ENCODE results near the gene BTN3A1.

Gene BTN3A1

GRCh38 chr6:26358511-26358981, 43.5 kb upstream of the BTN3A1 start:
- H3K9me3 ChIP-seq (ENCODE audit: insufficient read depth, low read length), result no peaks in the 10 kb centered on the region
- H3K79me2 ChIP-seq (ENCODE audit: low read length), result no peaks in the 10 kb centered on the region
- H2AFZ ChIP-seq (ENCODE audit: low read depth, low read length), result no peak overlapping the region
- H3K4me1 ChIP-seq (ENCODE audit: low read length), result peaks cover 16% of the 10 kb centered on the region
- peak overlapping the region; percentile 19; the same call in 1 of the 2 replicates for H3K4me3 ChIP-seq (ENCODE audit: low read length)
- TF ChIP-seq, protein P1, sequence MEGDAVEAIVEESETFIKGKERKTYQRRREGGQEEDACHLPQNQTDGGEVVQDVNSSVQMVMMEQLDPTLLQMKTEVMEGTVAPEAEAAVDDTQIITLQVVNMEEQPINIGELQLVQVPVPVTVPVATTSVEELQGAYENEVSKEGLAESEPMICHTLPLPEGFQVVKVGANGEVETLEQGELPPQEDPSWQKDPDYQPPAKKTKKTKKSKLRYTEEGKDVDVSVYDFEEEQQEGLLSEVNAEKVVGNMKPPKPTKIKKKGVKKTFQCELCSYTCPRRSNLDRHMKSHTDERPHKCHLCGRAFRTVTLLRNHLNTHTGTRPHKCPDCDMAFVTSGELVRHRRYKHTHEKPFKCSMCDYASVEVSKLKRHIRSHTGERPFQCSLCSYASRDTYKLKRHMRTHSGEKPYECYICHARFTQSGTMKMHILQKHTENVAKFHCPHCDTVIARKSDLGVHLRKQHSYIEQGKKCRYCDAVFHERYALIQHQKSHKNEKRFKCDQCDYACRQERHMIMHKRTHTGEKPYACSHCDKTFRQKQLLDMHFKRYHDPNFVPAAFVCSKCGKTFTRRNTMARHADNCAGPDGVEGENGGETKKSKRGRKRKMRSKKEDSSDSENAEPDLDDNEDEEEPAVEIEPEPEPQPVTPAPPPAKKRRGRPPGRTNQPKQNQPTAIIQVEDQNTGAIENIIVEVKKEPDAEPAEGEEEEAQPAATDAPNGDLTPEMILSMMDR (IDR thresholded peaks at IDR 0.05; ENCODE audit: low read depth, low read length), result no peak
- TF ChIP-seq EZH2phosphoT487 (IDR thresholded peaks at IDR 0.05; ENCODE audit: low read depth), result peak; percentile 54; the same call in 1 of the 2 replicates
- H3K27me3 ChIP-seq (ENCODE audit: low read depth, low read length), result peaks cover 61% of the 10 kb centered on the region
- H3K36me3 ChIP-seq (replicated peaks; ENCODE audit: low read depth, low read length), result no peaks in the 10 kb centered on the region
- H4K20me1 ChIP-seq (ENCODE audit: insufficient read depth, low read length), result no peaks in the 10 kb centered on the region; the same call in 1 of the 2 replicates
- no peak overlapping the region for H3K9ac ChIP-seq (ENCODE audit: low read length)
- peak overlapping the region; percentile 46 for H3K4me2 ChIP-seq (ENCODE audit: low read length)
- H3K27ac ChIP-seq (ENCODE audit: low read length), result no peak overlapping the region

- Histone ChIP-seq H3K4me3 (ENCODE audit: low read length) (no peak overlapping the region), H4K20me1 (ENCODE audit: insufficient read depth, low read length) (no peaks in the 10 kb centered on the region; the same call in 1 of the 2 replicates), H3K4me2 (ENCODE audit: low read length) (no peak overlapping the region), H2AFZ (ENCODE audit: low read depth, low read length) (no peak overlapping the region), H3K79me2 (ENCODE audit: low read length) (no peaks in the 10 kb centered on the region), H3K27me3 (ENCODE audit: low read depth, low read length) (peaks cover 50% of the 10 kb centered on the region), H3K27ac (ENCODE audit: low read length) (no peak overlapping the region), H3K9ac (ENCODE audit: low read length) (no peak overlapping the region), H3K9me3 (ENCODE audit: insufficient read depth, low read length) (no peaks in the 10 kb centered on the region), H3K4me1 (ENCODE audit: low read length) (peaks cover 24% of the 10 kb centered on the region), H3K36me3 (replicated peaks; ENCODE audit: low read depth, low read length) (no peaks in the 10 kb centered on the region)
- no peak for TF ChIP-seq EZH2phosphoT487 (IDR thresholded peaks at IDR 0.05; ENCODE audit: low read depth)
- TF ChIP-seq, protein P1 (IDR thresholded peaks at IDR 0.05; ENCODE audit: low read depth, low read length), result no peak
Measured at GRCh38 chr6:26359765-26360164, 42.3 kb upstream of the BTN3A1 start.

DNA sequence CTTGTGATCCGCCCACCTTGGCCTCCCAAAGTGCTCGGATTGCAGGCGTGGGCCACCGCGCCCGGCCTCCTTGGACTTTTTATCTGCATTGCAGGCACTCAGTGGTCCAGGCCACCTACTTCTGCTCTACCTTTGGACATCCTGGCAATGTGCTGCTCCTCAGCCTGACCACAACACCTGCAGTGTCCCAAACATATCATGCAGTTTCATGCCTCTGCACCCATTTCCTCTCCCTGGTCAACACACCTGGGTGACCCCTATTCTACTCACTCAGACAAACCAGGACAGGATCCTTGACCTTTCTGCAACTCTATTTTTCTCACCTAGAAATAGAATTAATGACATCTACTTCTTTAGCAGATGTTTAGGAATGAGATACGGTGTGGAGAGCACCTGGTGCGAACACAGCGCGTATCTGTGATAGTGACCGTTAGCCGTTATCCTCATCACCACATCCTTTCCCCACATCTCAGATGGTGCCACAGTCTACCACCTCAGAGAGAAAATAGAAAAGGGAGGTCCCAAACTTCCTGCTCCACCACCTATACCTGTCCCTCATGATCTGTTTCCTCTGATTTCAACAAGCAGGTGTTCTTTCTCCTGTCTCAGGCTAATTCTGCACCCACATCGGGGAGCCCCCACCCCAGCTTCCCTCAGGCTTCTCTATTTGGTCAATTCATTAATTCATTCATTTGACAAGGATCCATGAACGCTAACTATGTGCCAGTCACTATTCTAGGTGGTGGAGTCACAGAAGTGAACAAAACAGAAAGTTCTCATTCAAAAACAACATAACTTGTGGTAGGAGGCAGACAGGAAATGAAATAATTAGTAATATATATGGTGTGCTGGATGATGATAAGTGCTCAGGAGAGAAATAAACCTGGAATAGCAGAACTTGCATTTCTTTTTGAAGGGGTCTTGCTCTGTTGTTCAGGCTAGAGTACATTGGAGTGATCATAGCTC, 41.3 kb upstream of the BTN3A1 start:
- H3K9ac ChIP-seq (ENCODE audit: low read length), result no peak overlapping the region
- H3K27ac ChIP-seq (ENCODE audit: low read length), result no peak overlapping the region
- TF ChIP-seq, protein P1 (IDR thresholded peaks at IDR 0.05; ENCODE audit: low read depth, low read length), result no peak
- no peak for TF ChIP-seq EZH2phosphoT487 (IDR thresholded peaks at IDR 0.05; ENCODE audit: low read depth)
- peaks cover 24% of the 10 kb centered on the region for H3K4me1 ChIP-seq (ENCODE audit: low read length)
- H3K79me2 ChIP-seq (ENCODE audit: low read length), result no peaks in the 10 kb centered on the region
- peaks cover 40% of the 10 kb centered on the region for H3K27me3 ChIP-seq (ENCODE audit: low read depth, low read length)
- H3K4me2 ChIP-seq (ENCODE audit: low read length), result peak overlapping the region; percentile 17; the same call in 1 of the 2 replicates
- H4K20me1 ChIP-seq (ENCODE audit: insufficient read depth, low read length), result no peaks in the 10 kb centered on the region; the same call in 1 of the 2 replicates
- H2AFZ ChIP-seq (ENCODE audit: low read depth, low read length), result no peak overlapping the region
- H3K4me3 ChIP-seq (ENCODE audit: low read length), result no peak overlapping the region
- H3K36me3 ChIP-seq (replicated peaks; ENCODE audit: low read depth, low read length), result no peaks in the 10 kb centered on the region
- no peaks in the 10 kb centered on the region for H3K9me3 ChIP-seq (ENCODE audit: insufficient read depth, low read length)

GRCh38 chr6:26361544-26361943, 40.5 kb upstream of the BTN3A1 start:
- Histone ChIP-seq H3K27ac (ENCODE audit: low read length) (no peak overlapping the region), H3K9me3 (ENCODE audit: insufficient read depth, low read length) (no peaks in the 10 kb centered on the region), H3K4me3 (ENCODE audit: low read length) (no peak overlapping the region), H2AFZ (ENCODE audit: low read depth, low read length) (no peak overlapping the region), H3K79me2 (ENCODE audit: low read length) (no peaks in the 10 kb centered on the region), H3K4me1 (ENCODE audit: low read length) (peaks cover 24% of the 10 kb centered on the region), H4K20me1 (ENCODE audit: insufficient read depth, low read length) (no peaks in the 10 kb centered on the region; the same call in 1 of the 2 replicates), H3K36me3 (replicated peaks; ENCODE audit: low read depth, low read length) (no peaks in the 10 kb centered on the region), H3K9ac (ENCODE audit: low read length) (no peak overlapping the region), H3K27me3 (ENCODE audit: low read depth, low read length) (peaks cover 36% of the 10 kb centered on the region), H3K4me2 (ENCODE audit: low read length) (no peak overlapping the region)
- no peak for TF ChIP-seq EZH2phosphoT487 (IDR thresholded peaks at IDR 0.05; ENCODE audit: low read depth)
- TF ChIP-seq, protein P1 (IDR thresholded peaks at IDR 0.05; ENCODE audit: low read depth, low read length), result no peak
